ENCODE measurements around the gene TPK1. TPM values are rescaled to one million over a fixed set of nuclear protein-coding genes. Genes with fewer than 3 reads are reported as not detected.

The TPK1 gene
- total and polyA plus RNA-seq, 2 of the 13 experiments (the other 11 are each of a cell fraction or from before 2014, with no cell fraction given) = 1.0 to 1.2 TPM

GRCh38 chr7:144473908-144474307 is 361.9 kb downstream of the TPK1 start:
- H3K27me3 ChIP-seq (ENCODE audit: control insufficient read depth in 1 of 2, insufficient read depth in 2 of 2, low read length in 2 of 2) = no peaks in the 10 kb centered on the region
- DNase-seq (ENCODE audit: low spot score) (no peak), ATAC-seq (no peak), FAIRE-seq (no peak)
- no peaks in the 10 kb centered on the region for H3K36me3 ChIP-seq (replicated peaks in 1 of 2; ENCODE audit: control insufficient read depth in 1 of 2, insufficient read depth in 2 of 2, low read length in 2 of 2)
- H2AFZ ChIP-seq (ENCODE audit: low read length) = no peak overlapping the region
- ChIA-PET POLR2A (no interaction called here), CTCF (ENCODE audit: low intra/inter-chr PET ratio, low total read pairs) (no interaction called here)
- H3K4me3 ChIP-seq (replicated peaks in 1 of 3; ENCODE audit: insufficient read depth in 1 of 3, low read depth in 2 of 3, low read length in 3 of 3) = no peak overlapping the region
- no peaks in the 10 kb centered on the region for H3K9me3 ChIP-seq (ENCODE audit: low read length)
- no TSS peak for BruUV-seq (replicated peaks)
- H3K4me2 ChIP-seq (ENCODE audit: low read depth, low read length) = no peak overlapping the region
- H4K20me1 ChIP-seq (ENCODE audit: insufficient read depth, low read length) = no peaks in the 10 kb centered on the region
- intact Hi-C loops (cut with micrococcal nuclease; ENCODE audit: unreplicated experiment) = no loop called here
- WGBS (ENCODE audit: low lambda C conversion rate) = 4% methylated on average over 1 of the region's 1 CpG
- no peak overlapping the region for H3K27ac ChIP-seq (ENCODE audit: extremely low read length, insufficient read depth, low read length)
- H3K9ac ChIP-seq (ENCODE audit: insufficient read depth, low read depth, low read length) = no peak overlapping the region
- in situ Hi-C loops (cut with HindIII; ENCODE audit: extremely low pct_ligation_motif_present, low pct_unique_long_range_greater_than_20kb) = no loop called here
- H3K79me2 ChIP-seq (ENCODE audit: insufficient read depth, low read length) = no peaks in the 10 kb centered on the region
- H3K4me1 ChIP-seq (ENCODE audit: insufficient read depth, low read length) = no peaks in the 10 kb centered on the region
- no peak for TF ChIP-seq SRSF9 (IDR thresholded peaks at IDR 0.05; ENCODE audit: borderline replicate concordance, insufficient read depth, low read depth, low read length, poor library complexity, severe bottlenecking)
- 0 out of 4 replicates have a peak, but pooled peaks of 1 of the 2 experiments have one; percentile 25 for TF ChIP-seq REST (IDR thresholded peaks at IDR 0.05; ENCODE audit: borderline replicate concordance in 1 of 2, low read depth in 1 of 2, low read length in 2 of 2)
- TF ChIP-seq KLF12 (CRISPR knock-in tag; IDR thresholded peaks at IDR 0.05; ENCODE audit: borderline replicate concordance) = no peak

GRCh38 chr7:144470078-144470477 is 365.8 kb downstream of the TPK1 start:
- no TSS peak for BruUV-seq (replicated peaks)
- CTCF ChIA-PET (ENCODE audit: low intra/inter-chr PET ratio, low total read pairs) = no interaction called here
- no peak for TF ChIP-seq ZNF780A (CRISPR knock-in tag; IDR thresholded peaks at IDR 0.05)
- TF ChIP-seq MEIS2 (CRISPR knock-in tag; IDR thresholded peaks at IDR 0.05) = no peak
- TF ChIP-seq POGK (CRISPR knock-in tag; conservative IDR thresholded peaks at IDR 0.05) = no peak

More at GRCh38 chr7:144470078-144470477, 365.8 kb downstream of the TPK1 start:
- intact Hi-C loops (cut with micrococcal nuclease; ENCODE audit: unreplicated experiment) (no loop called here), in situ Hi-C loops (cut with HindIII; ENCODE audit: extremely low pct_ligation_motif_present, low pct_unique_long_range_greater_than_20kb) (no loop called here)
- H3K79me2 ChIP-seq (ENCODE audit: insufficient read depth, low read length) = no peaks in the 10 kb centered on the region
- FAIRE-seq (no peak), DNase-seq (ENCODE audit: low spot score) (no peak), ATAC-seq (no peak)
- H3K4me1 ChIP-seq (ENCODE audit: insufficient read depth, low read length) = no peaks in the 10 kb centered on the region
- H3K4me2 ChIP-seq (ENCODE audit: low read depth, low read length) = no peak overlapping the region
- H3K9me3 ChIP-seq (ENCODE audit: low read length) = no peaks in the 10 kb centered on the region
- no peak overlapping the region for H2AFZ ChIP-seq (ENCODE audit: low read length)
- POLR2A ChIA-PET = no interaction called here
- no peaks in the 10 kb centered on the region for H3K27me3 ChIP-seq (ENCODE audit: control insufficient read depth in 1 of 2, insufficient read depth in 2 of 2, low read length in 2 of 2)
- no peak overlapping the region for H3K9ac ChIP-seq (ENCODE audit: insufficient read depth, low read depth, low read length)
- no peaks in the 10 kb centered on the region for H4K20me1 ChIP-seq (ENCODE audit: insufficient read depth, low read length)
- H3K27ac ChIP-seq (ENCODE audit: extremely low read length, insufficient read depth, low read length) = no peak overlapping the region
- no peak overlapping the region for H3K4me3 ChIP-seq (replicated peaks in 1 of 3; ENCODE audit: insufficient read depth in 1 of 3, low read depth in 2 of 3, low read length in 3 of 3)
- no peaks in the 10 kb centered on the region for H3K36me3 ChIP-seq (replicated peaks in 1 of 2; ENCODE audit: control insufficient read depth in 1 of 2, insufficient read depth in 2 of 2, low read length in 2 of 2)

Measured in HepG2 (cell line).